Skin of body (tissue), 2 donors: ENCODE data around the gene EI24. TPM values are rescaled to one million over a fixed set of nuclear protein-coding genes. Genes with fewer than 3 reads are reported as not detected.

ENCODE experiments used
- DNase-seq: peaks from one replicate; lab custom pipeline; 2025; lab: John Stamatoyannopoulos, UW
- total RNA-seq: library from RNA; depleted of rRNA; stranded (reverse); fragments of >200 nt; gene quantifications from one replicate; pipeline ENCODE4 v1.2.3, GENCODE V29; 2014

The EI24 gene
- total RNA-seq, 1 donor from 2014 or later = 49.6 TPM

DNA sequence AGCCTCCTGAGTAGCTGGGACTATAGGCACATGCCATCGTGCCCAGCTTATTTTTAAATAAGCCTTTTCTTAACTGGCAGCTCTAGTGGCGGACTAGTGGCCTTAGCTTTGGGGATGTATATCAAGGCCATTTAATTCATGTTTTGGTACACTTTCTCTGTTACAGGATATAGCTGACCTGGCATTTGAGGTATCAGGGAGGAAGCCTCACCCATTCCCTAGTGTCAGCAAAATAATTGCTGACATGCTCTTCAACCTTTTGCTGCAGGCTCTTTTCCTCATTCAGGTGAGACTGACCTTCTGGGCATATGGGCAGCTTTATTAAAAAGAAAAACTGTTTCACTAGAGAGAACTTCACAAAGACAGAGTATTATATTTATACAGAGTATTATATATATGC, 9.5 kb downstream of the EI24 start:
- DNase-seq = no peak

DNA sequence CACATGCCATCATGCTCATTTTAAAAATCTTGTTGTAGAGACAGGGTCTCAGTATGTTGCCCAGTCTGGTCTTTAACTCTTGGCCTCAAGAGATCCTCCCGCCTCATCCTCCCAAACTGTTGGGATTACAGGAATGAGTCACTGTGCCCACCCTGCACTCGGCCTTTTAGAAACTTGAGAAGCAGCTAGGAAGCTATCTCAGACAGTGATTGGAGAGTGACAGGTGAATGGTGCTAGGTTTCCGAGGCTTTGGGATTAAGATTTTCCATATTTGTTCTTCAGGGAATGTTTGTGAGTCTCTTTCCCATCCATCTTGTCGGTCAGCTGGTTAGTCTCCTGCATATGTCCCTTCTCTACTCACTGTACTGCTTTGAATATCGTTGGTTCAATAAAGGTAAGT, 10.5 kb downstream of the EI24 start:
- no peak for DNase-seq

DNA sequence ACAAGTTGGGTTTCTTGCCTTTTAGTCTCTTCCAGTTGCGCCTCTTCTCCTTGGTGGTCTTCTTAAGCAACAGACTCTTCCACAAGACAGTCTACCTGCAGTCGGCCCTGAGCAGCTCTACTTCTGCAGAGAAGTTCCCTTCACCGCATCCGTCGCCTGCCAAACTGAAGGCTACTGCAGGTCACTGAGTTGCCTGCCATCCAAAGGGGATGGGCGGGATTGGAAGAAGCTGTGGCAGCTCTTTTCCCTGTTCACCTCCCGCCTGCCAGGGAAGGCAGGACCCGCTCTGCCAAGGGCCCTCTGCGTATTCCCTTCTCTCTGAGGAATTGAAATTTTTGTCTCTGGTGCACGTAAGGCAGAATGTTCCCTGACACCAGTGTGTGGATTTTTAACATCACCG, 14.2 kb downstream of the EI24 start:
- DNase-seq = no peak

DNA sequence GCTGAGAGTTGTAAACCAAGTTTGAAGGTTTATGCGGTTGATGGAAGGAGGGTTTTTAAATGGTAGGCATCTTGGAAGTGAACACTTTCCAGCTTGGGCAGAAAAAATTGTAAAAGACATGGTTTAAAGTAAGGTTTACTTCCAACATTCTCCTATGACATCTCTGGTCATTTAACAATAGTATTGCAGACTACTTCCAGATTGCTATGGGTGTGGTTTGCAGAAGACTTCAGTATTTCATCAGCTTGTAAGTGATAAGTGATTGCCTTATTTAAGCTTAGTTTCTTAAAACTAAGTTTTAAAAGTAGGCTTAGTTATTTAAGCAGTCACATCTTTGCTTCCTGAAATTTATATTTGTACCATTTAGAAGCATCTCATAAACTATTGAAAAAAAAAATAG, 16.2 kb downstream of the EI24 start:
- DNase-seq = no peak

DNA sequence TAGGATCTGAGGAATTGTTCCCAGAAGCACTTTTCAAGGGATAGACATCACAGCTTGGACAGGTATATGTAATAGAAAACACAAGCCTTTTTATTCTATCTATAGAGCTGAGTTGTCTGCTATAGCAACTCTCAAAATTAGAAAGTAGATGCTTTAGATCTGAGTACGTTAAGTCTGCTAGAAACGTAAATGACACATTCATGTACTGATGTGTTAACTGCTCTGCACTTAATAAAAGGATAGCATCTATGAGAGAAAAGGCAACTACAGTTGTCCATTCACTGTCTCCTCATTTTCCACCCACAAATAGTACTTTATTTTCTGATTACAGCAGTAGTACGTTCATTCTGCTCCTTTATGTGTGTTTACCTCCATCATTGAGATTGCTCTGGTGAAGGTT, 17.3 kb downstream of the EI24 start:
- DNase-seq = no peak

DNA sequence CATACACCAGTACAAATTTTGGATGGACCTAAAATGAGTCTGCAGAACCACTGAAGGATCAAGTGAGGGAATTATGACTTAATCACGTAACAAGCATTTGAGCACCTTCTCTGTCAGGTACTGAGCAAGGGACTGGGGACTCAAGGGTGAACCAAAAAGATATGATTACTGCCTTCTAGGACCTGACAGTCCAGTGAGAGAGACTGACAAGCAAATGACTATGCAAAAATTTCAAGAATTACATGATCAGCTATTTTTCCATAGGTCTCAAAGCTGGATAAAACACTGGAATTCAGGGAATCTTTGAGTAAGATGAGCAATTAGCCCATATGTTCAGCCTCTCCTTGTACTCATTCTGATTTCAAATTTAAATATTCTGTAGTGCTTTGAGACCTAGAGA, 18.2 kb downstream of the EI24 start:
- DNase-seq = no peak

DNA sequence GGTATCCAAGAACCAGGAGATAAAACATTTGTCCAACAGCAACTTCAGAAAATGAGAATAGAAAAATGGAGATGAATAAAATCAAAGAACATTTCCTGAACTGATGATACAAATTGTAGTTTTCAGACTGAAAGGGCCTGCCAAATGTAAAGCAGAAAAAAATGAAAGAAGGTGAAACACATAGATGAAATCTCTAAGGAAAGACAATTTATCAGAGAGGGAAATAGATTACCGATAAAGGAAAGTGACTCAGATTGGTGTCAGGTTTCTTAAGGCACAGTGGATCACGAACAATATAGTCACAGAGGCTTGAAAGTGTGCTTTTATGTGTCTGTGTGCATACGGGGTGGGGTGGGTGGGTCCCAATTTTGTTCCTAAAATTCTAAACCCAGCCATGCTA, 19.2 kb downstream of the EI24 start:
- no peak for DNase-seq

DNA sequence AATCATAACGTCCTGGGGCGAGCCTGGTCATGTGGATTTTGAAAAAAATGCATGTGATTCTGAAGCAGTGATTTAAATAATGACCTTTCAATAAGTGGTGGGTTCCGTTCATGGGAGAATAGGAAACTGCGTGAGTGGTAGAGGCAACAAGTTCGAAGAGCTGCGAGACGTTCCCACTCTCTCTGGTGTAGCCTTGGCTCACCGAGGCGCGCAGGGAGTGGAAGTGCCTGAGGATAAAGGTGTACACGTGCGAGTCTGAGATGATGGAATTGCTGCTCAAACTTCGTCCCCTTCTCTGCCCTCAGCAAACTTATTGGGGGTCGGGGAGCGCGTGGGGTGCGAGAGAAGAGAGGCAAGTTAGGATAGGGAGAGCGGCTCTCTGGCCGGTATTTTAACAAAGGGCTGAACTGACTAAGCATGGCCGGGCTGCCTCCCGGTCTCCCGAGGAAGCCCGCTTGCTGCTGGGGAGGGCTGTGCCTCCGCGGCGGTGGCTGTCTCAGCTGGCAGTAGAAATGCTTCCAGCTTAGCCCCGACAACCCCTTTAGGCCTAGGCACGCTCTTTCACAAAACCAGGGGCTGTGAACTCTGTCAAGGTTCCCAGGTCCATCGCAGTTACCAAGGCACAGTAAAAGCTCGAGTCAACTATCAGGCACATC, 22.5 kb downstream of the EI24 start:
- peak; percentile 81 for DNase-seq

DNA sequence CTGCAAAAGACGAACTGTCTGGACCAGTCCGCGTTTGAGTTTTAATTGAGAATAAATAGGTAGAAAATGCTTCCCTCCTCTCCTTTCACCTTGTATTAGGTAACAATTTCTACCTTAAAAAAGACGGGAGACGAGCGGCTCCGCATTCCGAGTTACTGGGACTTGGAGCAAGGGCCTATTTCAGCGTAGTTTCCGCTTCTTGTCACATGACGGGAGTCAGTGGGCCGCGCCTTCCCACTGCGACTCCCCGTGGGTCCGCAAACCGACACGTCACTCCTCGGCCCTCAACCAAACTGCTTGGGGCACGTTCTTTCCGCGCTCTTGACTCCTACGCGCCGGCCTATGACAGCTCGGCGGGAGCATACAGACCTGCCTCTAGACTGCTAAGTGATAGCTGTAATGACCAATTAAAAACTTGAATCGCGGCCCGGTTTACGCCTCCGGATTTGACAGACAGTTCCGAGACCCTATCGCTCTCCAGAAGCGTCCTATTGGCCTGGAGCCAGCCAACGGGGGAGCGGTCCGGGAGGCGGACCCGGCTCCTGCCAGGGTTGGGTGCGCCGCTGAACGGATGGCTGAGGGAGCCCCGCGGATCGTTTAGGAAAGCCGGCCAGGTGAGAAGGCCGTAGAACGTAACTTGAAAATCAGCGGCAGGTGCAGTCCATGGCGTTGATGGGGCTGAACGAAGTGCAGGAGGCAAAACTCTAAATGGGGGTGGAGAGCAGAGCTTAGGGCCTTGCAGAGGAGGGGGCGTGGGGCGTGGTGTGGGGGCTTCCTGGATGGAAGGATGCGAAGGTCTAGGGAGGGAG, 23.2 kb downstream of the EI24 start, which contains the start of gene STT3A:
Gene STT3A (plus strand): TSS at position 548 of the 809 bp plus-strand sequence. CDS start 3,064 bp downstream, outside the sequence.
- DNase-seq = peak; percentile 100

DNA sequence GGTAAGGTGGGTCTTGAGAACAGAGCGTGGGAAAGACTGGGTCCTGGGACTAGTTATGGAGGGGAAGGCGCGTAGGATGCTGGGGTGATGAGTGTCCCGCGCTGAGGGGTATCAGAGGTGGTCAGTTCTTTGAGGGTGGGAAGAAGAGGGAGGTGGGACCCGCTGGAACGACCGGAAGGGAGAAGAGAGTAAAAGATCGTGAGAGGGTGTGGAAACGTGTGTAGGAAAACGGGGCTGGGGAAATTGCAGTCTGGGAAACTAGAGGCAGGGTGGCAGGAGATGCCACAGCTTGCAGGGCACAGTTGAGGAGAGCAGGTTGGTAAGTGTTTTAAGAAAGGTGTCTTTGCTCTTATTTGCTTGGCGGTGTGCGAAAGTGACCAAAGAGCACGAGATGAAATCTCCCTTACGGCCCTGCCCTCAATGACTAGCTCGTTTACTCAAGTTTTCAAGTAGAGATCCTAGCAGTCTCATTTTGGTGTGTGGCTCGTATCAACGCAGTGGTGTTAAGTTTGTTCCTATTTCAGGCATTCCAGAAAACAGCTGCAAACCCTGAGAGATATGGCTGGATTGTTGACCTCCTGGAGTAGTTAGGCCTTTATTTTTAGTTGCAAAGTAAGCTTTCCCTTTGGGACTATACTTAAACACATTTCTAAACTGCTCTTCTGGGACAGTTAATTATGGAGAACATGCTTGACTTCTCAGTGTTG, 24.0 kb downstream of the EI24 start:
- no peak for DNase-seq

DNA sequence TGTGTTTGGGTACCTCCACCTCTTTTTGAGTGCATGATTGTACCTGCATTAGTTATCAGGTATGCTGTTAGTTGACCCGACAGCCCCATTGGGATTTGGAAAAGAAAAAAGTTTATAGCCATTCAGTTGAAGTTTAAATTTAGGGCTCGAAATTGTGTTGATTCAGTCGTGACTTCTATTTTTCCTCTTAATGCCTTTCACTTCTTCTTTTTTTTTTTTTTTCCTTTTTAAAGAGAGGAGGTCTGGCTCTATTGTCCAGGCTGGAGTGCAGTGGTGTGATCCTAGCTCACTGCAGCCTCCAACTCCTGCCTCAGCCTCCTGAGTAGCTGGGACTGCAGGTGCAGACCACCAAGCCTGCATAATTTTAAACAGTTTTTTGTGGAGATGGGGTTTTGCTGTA, 25.7 kb downstream of the EI24 start:
- DNase-seq = no peak

DNA sequence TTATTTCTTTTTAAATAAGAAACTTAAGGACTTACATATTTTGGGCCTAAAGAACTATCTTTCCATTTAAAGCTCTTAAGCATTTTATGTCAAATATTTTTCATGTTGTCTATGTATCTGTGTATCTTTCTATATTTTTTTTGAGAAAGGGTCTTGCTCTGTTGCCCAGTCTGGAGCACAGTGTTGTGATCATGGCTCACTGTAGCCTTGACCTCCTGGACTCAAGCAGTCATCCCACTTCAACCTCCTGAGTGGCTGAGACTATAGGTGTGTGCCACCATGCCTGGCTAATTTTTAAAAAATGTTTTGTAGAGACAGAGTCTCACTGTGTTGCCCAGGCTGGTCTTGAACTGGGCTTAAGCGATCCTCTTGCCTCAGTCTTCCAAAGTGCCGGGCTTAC, 31.4 kb downstream of the EI24 start:
- no peak for DNase-seq

DNA sequence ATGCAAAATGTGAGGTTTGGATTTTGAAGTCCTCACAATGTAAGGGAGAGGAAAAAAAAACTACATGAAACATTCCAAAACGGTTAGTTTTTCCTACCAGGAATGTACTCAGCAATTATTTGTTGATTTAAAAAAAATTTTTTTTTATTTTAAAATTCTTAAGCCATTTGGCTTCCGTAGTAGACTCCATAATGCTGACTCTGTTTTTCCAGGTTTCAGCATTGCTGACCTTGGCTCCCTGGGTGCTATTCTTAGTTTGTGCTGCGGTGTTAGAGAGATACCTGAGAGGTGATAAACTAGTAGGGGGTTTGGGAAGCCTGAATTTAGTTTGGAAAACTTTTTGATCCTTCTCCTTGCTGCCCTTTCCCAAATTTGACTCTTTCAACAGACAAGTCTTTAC, 33.9 kb downstream of the EI24 start:
- no peak for DNase-seq

DNA sequence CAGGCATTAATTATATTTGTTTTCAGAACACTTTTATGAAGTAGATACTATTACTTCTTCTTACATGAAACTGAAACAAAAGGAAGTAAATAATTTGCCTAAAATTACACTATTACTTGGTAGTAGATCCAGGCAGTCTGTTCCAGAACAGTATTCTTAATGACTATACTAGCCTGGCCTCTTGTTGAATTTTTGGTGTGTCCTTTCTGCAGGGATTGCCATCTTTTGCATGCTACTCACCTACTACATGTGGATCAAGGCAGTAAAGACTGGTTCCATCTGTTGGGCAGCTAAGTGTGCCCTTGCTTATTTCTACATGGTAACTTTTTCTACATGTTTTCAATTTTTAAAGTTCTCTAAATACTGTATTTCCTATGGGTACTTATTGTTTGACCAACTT, 36.1 kb downstream of the EI24 start:
- DNase-seq = no peak

DNA sequence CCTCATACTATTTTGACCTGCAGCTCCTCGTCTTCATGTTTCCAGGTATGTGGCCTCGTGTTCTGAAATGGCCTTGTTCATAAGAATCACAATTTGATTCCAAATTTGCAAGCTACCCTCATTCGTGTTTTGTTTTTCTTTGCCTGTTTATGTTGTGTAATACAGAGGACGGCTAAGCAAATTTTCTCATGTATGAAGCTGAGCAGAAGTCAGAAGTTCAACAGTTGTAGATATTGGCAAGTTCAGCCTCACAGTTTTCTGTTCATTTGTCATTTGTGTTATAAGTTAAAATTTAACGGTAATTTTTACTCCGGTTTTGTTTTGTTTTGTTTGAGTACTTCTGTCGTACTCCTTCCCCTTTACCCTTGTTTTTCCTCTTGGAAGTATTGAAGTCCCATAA, 40.3 kb downstream of the EI24 start:
- no peak for DNase-seq

DNA sequence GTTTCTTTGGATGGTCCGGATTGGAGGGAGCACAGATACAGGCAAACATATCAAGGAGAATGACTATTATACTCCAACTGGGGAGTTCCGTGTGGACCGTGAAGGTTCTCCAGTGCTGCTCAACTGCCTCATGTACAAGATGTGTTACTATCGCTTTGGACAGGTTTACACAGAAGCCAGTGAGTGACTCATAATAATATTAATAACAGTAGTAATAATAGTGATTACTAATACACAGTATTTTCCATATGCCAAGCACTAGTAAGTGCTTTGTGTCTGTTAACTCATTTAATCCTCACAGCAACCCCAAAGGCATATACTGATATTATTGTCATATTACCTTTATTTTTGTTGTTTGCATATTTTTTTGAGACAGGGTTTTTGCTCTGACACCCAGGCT, 49.1 kb downstream of the EI24 start:
- no peak for DNase-seq

DNA sequence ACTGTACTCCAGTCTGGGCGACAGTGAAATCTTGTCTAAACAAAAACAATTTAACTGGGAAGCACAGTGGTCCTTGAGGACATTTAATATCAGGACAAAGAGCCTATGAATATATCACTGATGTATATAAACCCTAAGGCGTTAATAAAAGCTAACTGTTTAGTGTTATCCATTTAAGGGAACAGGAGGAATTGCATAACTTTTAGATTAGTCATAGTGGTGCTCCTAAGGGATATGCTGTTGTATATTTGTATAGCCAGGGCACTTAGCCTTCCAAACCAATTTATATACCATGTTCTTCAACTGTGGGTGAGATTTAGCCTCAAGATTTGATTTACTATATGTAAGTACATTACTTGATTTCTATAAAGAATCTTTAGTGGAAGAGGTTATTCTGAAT, 52.7 kb downstream of the EI24 start:
- DNase-seq = no peak

DNA sequence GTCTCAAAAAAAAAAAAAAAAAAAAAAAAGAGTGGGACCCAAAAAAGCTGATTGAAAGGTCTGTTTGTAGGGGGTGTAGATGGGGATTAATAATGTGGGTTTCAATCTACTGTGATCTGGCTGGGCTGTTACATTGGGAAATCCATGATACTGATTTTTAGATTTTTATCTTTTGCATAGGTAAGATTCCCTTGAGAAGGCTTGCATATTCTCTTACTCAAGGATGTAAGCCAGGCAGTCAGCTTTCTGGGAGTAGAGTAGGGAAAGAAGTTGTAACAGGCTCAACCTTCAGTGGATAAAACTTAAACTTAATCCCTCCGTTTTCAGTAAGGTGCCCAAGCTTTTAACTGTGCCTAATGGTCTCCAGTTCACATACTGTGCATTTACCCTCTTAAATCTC, 53.8 kb downstream of the EI24 start:
- DNase-seq = no peak

DNA sequence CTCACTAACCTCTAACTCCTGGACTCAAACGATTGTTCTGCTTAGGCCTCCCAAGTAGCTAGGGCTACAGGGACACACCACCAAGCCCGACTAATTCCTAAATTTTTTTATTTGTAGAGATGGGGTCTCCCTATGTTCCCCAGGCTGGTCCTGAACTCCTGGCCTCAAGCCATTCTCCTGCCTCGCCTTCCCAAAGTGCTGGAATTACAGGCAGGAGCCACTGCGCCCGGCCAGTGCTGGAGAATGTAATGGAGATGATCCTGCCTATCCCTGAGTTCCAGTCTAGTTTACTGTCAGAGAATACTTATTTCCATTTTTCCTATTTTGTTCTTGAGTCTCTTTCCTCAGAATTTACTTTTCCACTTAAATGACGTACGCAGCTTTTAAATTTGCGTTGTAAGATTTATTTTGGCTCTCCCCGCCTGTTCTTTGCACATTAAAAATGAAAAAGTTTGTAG, 55.5 kb downstream of the EI24 start, which contains the start of gene CHEK1:
Gene CHEK1 (plus strand): TSS at position 408 of the 458 bp plus-strand sequence. CDS start 1,606 bp downstream, outside the sequence.
- no peak for DNase-seq

DNA sequence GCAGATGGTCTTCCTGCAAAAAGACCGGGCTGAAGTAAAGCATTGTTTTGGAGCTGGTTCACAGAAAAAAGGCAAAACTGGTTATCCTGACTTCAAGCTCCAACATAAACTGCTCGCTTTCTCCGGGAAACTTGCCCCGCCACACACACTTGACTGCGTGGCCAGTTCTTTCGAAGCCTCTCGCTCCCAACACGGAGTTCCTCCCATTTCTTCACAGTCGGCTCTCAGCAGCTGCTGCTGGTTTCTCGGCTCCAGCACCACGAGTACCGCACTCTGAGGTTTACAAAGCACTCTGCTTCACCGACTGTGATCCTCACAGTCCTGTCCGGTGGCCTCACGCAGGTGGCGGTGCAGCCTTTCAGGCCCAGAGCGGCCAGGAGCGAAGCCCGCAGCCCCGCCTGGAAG, 56.0 kb downstream of the EI24 start:
- DNase-seq = peak; percentile 46

DNA sequence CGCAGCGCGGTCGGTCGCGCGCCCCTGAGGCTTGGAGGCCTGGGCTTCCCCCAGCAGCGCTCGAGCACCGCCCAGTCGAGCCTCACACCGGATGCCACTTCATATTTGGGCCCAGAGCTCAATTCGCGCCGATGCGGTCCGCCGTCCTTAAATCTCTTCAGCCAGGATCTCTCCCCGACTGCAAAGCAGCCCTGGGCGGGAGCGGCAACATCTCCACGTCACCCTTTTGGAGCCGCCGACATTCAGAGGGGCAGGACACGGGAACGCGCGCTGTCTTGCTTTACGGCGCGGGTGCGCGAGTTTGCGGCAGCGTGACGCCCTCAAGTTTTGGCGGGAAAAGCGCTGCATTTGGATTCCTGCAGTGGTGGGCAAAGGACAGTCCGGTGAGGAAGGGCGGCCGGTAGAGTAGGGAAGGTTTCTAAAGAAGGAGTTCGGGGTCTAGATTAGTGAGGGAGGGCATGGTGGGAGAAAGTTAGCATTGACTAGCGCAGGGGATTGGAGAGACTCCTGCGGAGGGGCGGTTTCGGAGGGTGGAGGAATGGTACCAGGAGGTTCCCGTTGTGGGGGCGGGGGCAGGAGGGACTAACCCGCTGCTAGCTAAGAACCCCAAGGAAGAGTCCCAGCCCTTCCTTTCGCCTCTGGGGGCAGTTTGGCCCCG, 56.5 kb downstream of the EI24 start:
- DNase-seq = peak; percentile 94
